Aorta (tissue), 5 donors: ENCODE data around the gene RPS23. TPM values are rescaled to one million over a fixed set of nuclear protein-coding genes. Genes with fewer than 3 reads are reported as not detected.

ENCODE experiments used
- ATAC-seq: fragments of 200-7000 bp; cut with Tn5 transposase; one replicate; pipeline ENCODE4 v1.9.1; 2022; ENCODE audit warnings: moderate library complexity; ENCODE audit not compliant: low FRiP score
- DNase-seq, 2 donors: peaks; one replicate each; pipeline ENCODE4 v3.0.0-alpha.2; 2020
- H3K27ac ChIP-seq, 2 donors: one replicate each; pipeline ENCODE4 v1.5.1; 2013; ENCODE audit warnings: low read length in 2 of 2, mild to moderate bottlenecking in 2 of 2, moderate library complexity in 2 of 2, control low read depth in 1 of 2, inconsistent platforms in 1 of 2, low read depth in 1 of 2
- H3K27me3 ChIP-seq, 2 donors: one replicate each; pipeline ENCODE4 v1.6.1; 2013; ENCODE audit warnings: control low read depth in 1 of 2, low read length in 1 of 2, mild to moderate bottlenecking in 1 of 2, moderate library complexity in 1 of 2; ENCODE audit not compliant: insufficient read depth in 2 of 2, control insufficient read depth in 1 of 2
- H3K36me3 ChIP-seq, 2 donors: one replicate each; pipeline ENCODE4 v1.6.1; 2013; ENCODE audit warnings: control low read depth in 1 of 2, low read length in 1 of 2, mild to moderate bottlenecking in 1 of 2; ENCODE audit not compliant: insufficient read depth in 2 of 2, control insufficient read depth in 1 of 2
- H3K4me1 ChIP-seq, 2 donors: one replicate each; pipeline ENCODE4 v1.6.1; 2013; ENCODE audit warnings: low read length in 2 of 2, control low read depth in 1 of 2, mild to moderate bottlenecking in 1 of 2, moderate library complexity in 1 of 2; ENCODE audit not compliant: insufficient read depth in 2 of 2, control insufficient read depth in 1 of 2
- H3K4me3 ChIP-seq, 2 donors: one replicate each; pipeline ENCODE4 v1.5.1; 2013; ENCODE audit warnings: low read length in 2 of 2, control low read depth in 1 of 2, mild to moderate bottlenecking in 1 of 2
- H3K9me3 ChIP-seq: one replicate; pipeline ENCODE4 v1.6.1; 2013; ENCODE audit warnings: mild to moderate bottlenecking, low read length; ENCODE audit not compliant: control insufficient read depth
- WGBS, 2 donors: extraction: QIAGEN DNeasy Blood & Tissue Kit; methylation state at CpG; one replicate each; pipeline ENCODE4 v1.1.7; 2013; 5-methylcytosine and 5-hydroxymethylcytosine counted together
- intact Hi-C, 2 donors: fragments of 100-400 bp; cut with DNase I; formaldehyde crosslinking; loops; one replicate each; pipeline versions ENCODE4 v1.14.2 to v1.15.0; 2022
- polyA plus RNA-seq, 2 donors: library from polyadenylated mRNA; stranded (reverse); fragments of 200-250 nt; gene quantifications; one replicate each; pipeline ENCODE4 v1.2.3, GENCODE V29; 2013
- total RNA-seq, 2 donors: library from RNA; stranded (reverse); fragmentation: NEBNext Ultra II Directional; extraction: Animal tissue kit (Norgen Biotek cat#: 25700); gene quantifications; one replicate each; pipeline ENCODE4 v1.2.1, GENCODE V29; 2021
- donor health status: healthy with polysubstance abuse.
- donor health status: Bipolar disorder and iron deficiency.
- donor health status: DM: no; HTN: no; CAD: no.
- donor health status: DM: no; HTN: no; CAD: no.
- donor health status: DM: yes; HTN: yes; CAD: no.

The RPS23 gene
- total and polyA plus RNA-seq, 4 donors: 1,494 to 7,405 (median 3,090) TPM

- Histone ChIP-seq H3K9me3 (no peaks in the 10 kb centered on the region), H3K27ac (no peak overlapping the region), H3K36me3 (no peaks in the 10 kb centered on the region), H3K4me3 (no peak overlapping the region), H3K27me3 (no peaks in the 10 kb centered on the region), H3K4me1 (no peaks in the 10 kb centered on the region)
- intact Hi-C loops: no loop called here
- ATAC-seq: no peak
- DNase-seq: no peak
- WGBS, 2 donors: 31 to 39% methylated on average over 6 of the region's 6 CpGs
Observed at GRCh38 chr5:82244854-82245635, 33.1 kb downstream of the RPS23 start.

GRCh38 chr5:82244151-82244550 is 34.0 kb downstream of the RPS23 start:
- WGBS, 2 donors: 94 to 97% methylated on average over 2 of the region's 2 CpGs
- H3K9me3 ChIP-seq: no peaks in the 10 kb centered on the region
- H3K36me3 ChIP-seq: no peaks in the 10 kb centered on the region
- no peaks in the 10 kb centered on the region for H3K27me3 ChIP-seq
- H3K4me1 ChIP-seq: no peaks in the 10 kb centered on the region
- ATAC-seq (no peak), DNase-seq (no peak)
- no peak overlapping the region for H3K27ac ChIP-seq
- intact Hi-C loops: no loop called here
- H3K4me3 ChIP-seq: no peak overlapping the region

DNA sequence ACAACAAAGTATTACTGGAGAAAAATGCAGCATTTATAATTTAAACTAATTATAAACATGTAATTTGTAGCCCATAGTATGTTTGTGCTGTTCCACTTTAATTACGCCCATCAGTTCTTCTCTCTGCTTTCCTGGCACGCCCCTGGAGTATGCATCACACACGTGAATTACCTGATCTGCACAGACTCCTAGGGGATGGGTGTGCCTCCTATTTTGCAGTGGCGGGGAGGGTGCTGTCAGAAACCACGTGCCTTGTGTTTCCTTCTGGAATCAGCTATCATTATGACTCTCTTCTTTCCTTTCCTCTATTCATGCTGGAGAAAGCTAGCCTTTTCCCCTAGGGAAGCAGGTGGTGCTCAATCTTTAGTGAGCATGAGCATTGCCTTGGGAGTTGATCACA is 43.3 kb downstream of the RPS23 start:
- no peak overlapping the region for H3K4me3 ChIP-seq
- no peak for DNase-seq
- H3K36me3 ChIP-seq: no peaks in the 10 kb centered on the region
- intact Hi-C loops: no loop called here
- peaks cover 0 to 11% of the 10 kb centered on the region in 2 donors for H3K4me1 ChIP-seq
- no peak overlapping the region for H3K27ac ChIP-seq
- no peaks in the 10 kb centered on the region for H3K9me3 ChIP-seq
- no peaks in the 10 kb centered on the region for H3K27me3 ChIP-seq
- WGBS, 2 donors: 59 to 65% methylated on average over 5 of the region's 5 CpGs
- ATAC-seq: peak; percentile 48

DNA sequence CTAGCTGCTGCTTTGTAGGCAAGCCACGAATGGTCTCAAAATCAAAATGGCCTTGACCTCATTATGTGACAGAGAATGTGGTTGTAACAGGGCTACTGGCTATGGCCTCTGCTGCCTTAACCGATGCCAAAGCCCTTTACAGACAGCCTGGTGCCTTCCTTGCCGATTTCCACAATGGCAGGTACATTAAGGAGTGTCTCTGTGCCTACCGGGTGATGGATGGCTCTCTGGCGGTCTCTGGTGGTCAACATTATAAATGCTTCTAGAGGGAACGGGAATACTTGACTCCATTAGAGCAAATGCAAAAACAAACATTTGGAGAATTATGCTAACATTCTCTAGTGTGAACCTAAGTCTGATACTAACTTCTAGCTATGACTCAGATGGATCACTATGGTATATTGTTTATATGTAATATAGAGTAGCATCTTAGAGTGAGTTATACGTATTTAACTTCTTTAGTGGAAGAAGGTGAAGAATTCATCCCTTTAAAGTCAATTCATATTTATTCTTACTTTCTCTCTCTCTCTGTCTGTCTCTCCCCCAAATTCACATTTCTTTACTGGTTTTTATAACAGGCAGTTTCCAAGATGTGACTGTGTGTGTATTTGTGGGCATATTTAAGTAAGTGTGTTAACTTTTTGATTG is 52.5 kb downstream of the RPS23 start:
- peak; percentile 86 for ATAC-seq
- DNase-seq: peak in 1 of 2 donors; percentile 61
- intact Hi-C loops: no loop called here
- H3K36me3 ChIP-seq: no peaks in the 10 kb centered on the region
- WGBS, 2 donors: 21 to 22% methylated on average over 7 of the region's 7 CpGs
- H3K4me3 ChIP-seq: no peak overlapping the region
- no peaks in the 10 kb centered on the region for H3K4me1 ChIP-seq
- no peaks in the 10 kb centered on the region for H3K27me3 ChIP-seq
- H3K27ac ChIP-seq: no peak overlapping the region
- H3K9me3 ChIP-seq: no peaks in the 10 kb centered on the region
